ENCODE results near the gene SVIL.

The SVIL gene

GRCh38 chr10:29409241-29410054 lies 225.3 kb downstream of the SVIL start:
- peak; percentile 9 to 45 (median 12) for DNase-seq

- DNase-seq: peak in 1 of 5 experiments; percentile 7
These were observed 225.9 kb downstream of the SVIL start for GRCh38 chr10:29408847-29409240.

All from T-helper 2 cell (primary cell).